Measurements from ENCODE around the gene KRTAP17-1. TPM values are rescaled to one million over a fixed set of nuclear protein-coding genes. Genes with fewer than 3 reads are reported as not detected.

The KRTAP17-1 gene
- total RNA-seq, 1 experiment from 2014 or later = not detected

- TF ChIP-seq STAT6 (CRISPR knock-in tag; conservative IDR thresholded peaks at IDR 0.05; ENCODE audit: low read depth) (no peak), CREB1 (CRISPR knock-in tag; IDR thresholded peaks at IDR 0.05) (no peak)
Observed at GRCh38 chr17:41363881-41364280, 48.4 kb upstream of the KRTAP17-1 start (continued).

- ATAC-seq (no peak), DNase-seq (ENCODE audit: low spot score) (no peak)
- H3K27ac Mint-ChIP-seq = no peak overlapping the region
- no peaks in the 10 kb centered on the region for H3K36me3 Mint-ChIP-seq
- peaks cover 22% of the 10 kb centered on the region for H3K9me3 Mint-ChIP-seq
- TF ChIP-seq ZBTB43 (CRISPR knock-in tag; IDR thresholded peaks at IDR 0.05) = no peak
- TF ChIP-seq ATF1 (CRISPR knock-in tag; IDR thresholded peaks at IDR 0.05) = no peak
- TF ChIP-seq NFATC4 (CRISPR knock-in tag; IDR thresholded peaks at IDR 0.05) = no peak
- TF ChIP-seq NFE2L1 (CRISPR knock-in tag; IDR thresholded peaks at IDR 0.05) = no peak
- TF ChIP-seq CTCF (IDR thresholded peaks at IDR 0.05) = no peak
- no peak for TF ChIP-seq TEAD1 (CRISPR knock-in tag; IDR thresholded peaks at IDR 0.05)
- no peak for TF ChIP-seq GTF2I (CRISPR knock-in tag; conservative IDR thresholded peaks at IDR 0.05)
- no peak for TF ChIP-seq SP1 (CRISPR knock-in tag; conservative IDR thresholded peaks at IDR 0.05)
- no peak for TF ChIP-seq ZNF138 (CRISPR knock-in tag; conservative IDR thresholded peaks at IDR 0.05)
- TF ChIP-seq AR (CRISPR knock-in tag; IDR thresholded peaks at IDR 0.05) = no peak
- POLR2A ChIA-PET = no interaction called here
- peaks cover 5% of the 10 kb centered on the region for H3K27me3 Mint-ChIP-seq (ENCODE audit: low read depth)
- no peak overlapping the region for H3K4me3 Mint-ChIP-seq
- CTCF ChIA-PET = interaction anchor here (1.1 kb wide), 1 partner anchor 189 kb away, joined by 3 read pairs; no protein-coding TSS in a partner anchor
- H3K4me1 Mint-ChIP-seq = no peaks in the 10 kb centered on the region
Observed at GRCh38 chr17:41360296-41360995, 44.9 kb upstream of the KRTAP17-1 start.

GRCh38 chr17:41354536-41354935 lies 39.0 kb upstream of the KRTAP17-1 start:
- Mint-ChIP-seq H3K36me3 (no peaks in the 10 kb centered on the region), H3K4me3 (no peak overlapping the region), H3K9me3 (0 out of 2 replicates have a peak, but pooled peaks cover 10% of the 10 kb centered on the region), H3K27ac (no peak overlapping the region), H3K4me1 (no peaks in the 10 kb centered on the region), H3K27me3 (ENCODE audit: low read depth) (peaks cover 5% of the 10 kb centered on the region)
- ChIA-PET CTCF (no interaction called here), POLR2A (no interaction called here)
- DNase-seq (ENCODE audit: low spot score) (no peak), ATAC-seq (no peak)
- no peak for TF ChIP-seq OVOL2 (CRISPR knock-in tag; IDR thresholded peaks at IDR 0.05; ENCODE audit: borderline replicate concordance)
- no peak for TF ChIP-seq CREB1 (CRISPR knock-in tag; IDR thresholded peaks at IDR 0.05)
- no peak for TF ChIP-seq FOXP1 (CRISPR knock-in tag; IDR thresholded peaks at IDR 0.05; ENCODE audit: borderline replicate concordance)
- TF ChIP-seq ESRRA (CRISPR knock-in tag; IDR thresholded peaks at IDR 0.05; ENCODE audit: borderline replicate concordance) = no peak
- TF ChIP-seq PRRX2 (CRISPR knock-in tag; IDR thresholded peaks at IDR 0.05) = no peak
- TF ChIP-seq EMX1 (CRISPR knock-in tag; IDR thresholded peaks at IDR 0.05) = no peak
- no peak for TF ChIP-seq SMAD4 (CRISPR knock-in tag; IDR thresholded peaks at IDR 0.05)
- TF ChIP-seq ZNF281 (CRISPR knock-in tag; IDR thresholded peaks at IDR 0.05) = no peak
- no peak for TF ChIP-seq RORB (CRISPR knock-in tag; IDR thresholded peaks at IDR 0.05)
- TF ChIP-seq GTF2I (CRISPR knock-in tag; conservative IDR thresholded peaks at IDR 0.05) = no peak
- TF ChIP-seq USF1 (CRISPR knock-in tag; IDR thresholded peaks at IDR 0.05) = no peak
